SU-DHL-6 (cell line): Measurements from ENCODE around the gene OXLD1.

ENCODE experiments used
- H2AFZ ChIP-seq: fragments of 200-600 bp; sonication (generic); 2 replicates; pipeline ENCODE4 v1.6.1; 2014; ENCODE audit warnings: low read depth, mild to moderate bottlenecking, moderate library complexity, mixed read lengths, antibody characterized with exemption, low read length; ENCODE audit not compliant: severe bottlenecking
- H3F3A ChIP-seq: fragments of 200-600 bp; shearing (Covaris generic); 2 replicates; pipeline ENCODE4 v1.6.0; 2016; ENCODE audit warnings: antibody characterized with exemption, mild to moderate bottlenecking; ENCODE audit not compliant: insufficient read depth
- H3K27ac ChIP-seq: fragments of 200-600 bp; sonication (generic); 2 replicates; pipeline ENCODE4 v1.5.1; 2016; ENCODE audit warnings: low read depth, mild to moderate bottlenecking, low read length, moderate library complexity, mixed read lengths
- H3K27me3 ChIP-seq: fragments of 200-600 bp; sonication (generic), shearing (Covaris generic); 2 replicates; pipeline ENCODE4 v1.6.0; 2014; ENCODE audit warnings: mild to moderate bottlenecking, low read length
- H3K36me3 ChIP-seq: fragments of 200-600 bp; sonication (generic); 2 replicates; pipeline ENCODE4 v1.6.1; 2014; ENCODE audit warnings: mild to moderate bottlenecking, low read length, mixed read lengths
- H3K4me2 ChIP-seq: fragments of 300-600, 200-600 bp; shearing (Covaris generic), sonication (generic); 2 replicates; pipeline ENCODE4 v1.6.0; 2014; ENCODE audit warnings: low read length, low read depth, mild to moderate bottlenecking; ENCODE audit not compliant: poor library complexity, severe bottlenecking
- H3K4me3 ChIP-seq: fragments of 200-600 bp; sonication (generic); 2 replicates; pipeline ENCODE4 v1.5.1; 2014; ENCODE audit warnings: antibody characterized with exemption, low read length, mild to moderate bottlenecking, mixed read lengths; ENCODE audit not compliant: insufficient read depth, poor library complexity, severe bottlenecking
- H3K79me2 ChIP-seq: fragments of 200-600 bp; sonication (generic); 2 replicates; pipeline ENCODE4 v1.6.1; 2014; ENCODE audit warnings: mild to moderate bottlenecking, low read length, moderate library complexity; ENCODE audit not compliant: insufficient read depth
- H3K9ac ChIP-seq: fragments of 200-600 bp; sonication (generic); 2 replicates; pipeline ENCODE4 v1.7.0; 2014; ENCODE audit warnings: mild to moderate bottlenecking, low read length
- H3K9me2 ChIP-seq: fragments of 200-600 bp; sonication (generic); replicated peaks from 2 replicates; pipeline ENCODE4 v1.6.1; 2014; ENCODE audit warnings: low read length; ENCODE audit not compliant: insufficient read depth
- H3K9me3 ChIP-seq: fragments of 200-600 bp; sonication (generic); 2 replicates; pipeline ENCODE4 v1.6.1; 2014; ENCODE audit warnings: low read length, mixed read lengths; ENCODE audit not compliant: insufficient read depth
- H4K20me1 ChIP-seq: fragments of 200-600 bp; sonication (generic); 2 replicates; pipeline ENCODE4 v1.6.1; 2014; ENCODE audit warnings: low read depth, mild to moderate bottlenecking, antibody characterized with exemption, low read length, moderate library complexity, mixed read lengths
- EZH2phosphoT487 ChIP-seq: fragments of 200-600 bp; sonication (generic), shearing (Covaris generic); conservative IDR thresholded peaks from 2 replicates; pipeline ENCODE4 v1.6.1; 2018; ENCODE audit warnings: mild to moderate bottlenecking, antibody characterized with exemption, low read length, moderate library complexity, mixed read lengths
- TF ChIP-seq, protein P1 (sequence below): fragments of 200-600 bp; sonication (generic); IDR thresholded peaks from one replicate; pipeline ENCODE4 v1.5.1; 2017; ENCODE audit warnings: antibody characterized with exemption, mild to moderate bottlenecking, low read length, moderate library complexity; ENCODE audit not compliant: insufficient read depth, poor library complexity, severe bottlenecking

Gene OXLD1

GRCh38 chr17:81694810-81695209 is 28.4 kb upstream of the OXLD1 start:
- H3K27ac ChIP-seq = no peak overlapping the region
- H3K27me3 ChIP-seq = no peaks in the 10 kb centered on the region
- H3F3A ChIP-seq = 0 out of 2 replicates have a peak, but pooled peaks cover 12% of the 10 kb centered on the region
- H2AFZ ChIP-seq = no peak overlapping the region
- no peak overlapping the region for H3K9ac ChIP-seq
- TF ChIP-seq, protein P1, sequence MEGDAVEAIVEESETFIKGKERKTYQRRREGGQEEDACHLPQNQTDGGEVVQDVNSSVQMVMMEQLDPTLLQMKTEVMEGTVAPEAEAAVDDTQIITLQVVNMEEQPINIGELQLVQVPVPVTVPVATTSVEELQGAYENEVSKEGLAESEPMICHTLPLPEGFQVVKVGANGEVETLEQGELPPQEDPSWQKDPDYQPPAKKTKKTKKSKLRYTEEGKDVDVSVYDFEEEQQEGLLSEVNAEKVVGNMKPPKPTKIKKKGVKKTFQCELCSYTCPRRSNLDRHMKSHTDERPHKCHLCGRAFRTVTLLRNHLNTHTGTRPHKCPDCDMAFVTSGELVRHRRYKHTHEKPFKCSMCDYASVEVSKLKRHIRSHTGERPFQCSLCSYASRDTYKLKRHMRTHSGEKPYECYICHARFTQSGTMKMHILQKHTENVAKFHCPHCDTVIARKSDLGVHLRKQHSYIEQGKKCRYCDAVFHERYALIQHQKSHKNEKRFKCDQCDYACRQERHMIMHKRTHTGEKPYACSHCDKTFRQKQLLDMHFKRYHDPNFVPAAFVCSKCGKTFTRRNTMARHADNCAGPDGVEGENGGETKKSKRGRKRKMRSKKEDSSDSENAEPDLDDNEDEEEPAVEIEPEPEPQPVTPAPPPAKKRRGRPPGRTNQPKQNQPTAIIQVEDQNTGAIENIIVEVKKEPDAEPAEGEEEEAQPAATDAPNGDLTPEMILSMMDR = no peak
- no peak for TF ChIP-seq EZH2phosphoT487
- no peaks in the 10 kb centered on the region for H4K20me1 ChIP-seq
- no peak overlapping the region for H3K4me2 ChIP-seq
- H3K9me2 ChIP-seq = no peaks in the 10 kb centered on the region
- H3K9me3 ChIP-seq = no peaks in the 10 kb centered on the region
- peaks cover 2% of the 10 kb centered on the region; the same call in 1 of the 2 replicates for H3K36me3 ChIP-seq
- H3K4me3 ChIP-seq = no peak overlapping the region
- 0 out of 2 replicates have a peak, but pooled peaks cover 4% of the 10 kb centered on the region for H3K79me2 ChIP-seq

GRCh38 chr17:81693509-81694210 is 27.3 kb upstream of the OXLD1 start:
- Histone ChIP-seq H4K20me1 (no peaks in the 10 kb centered on the region), H3K4me2 (no peak overlapping the region), H3K9me2 (no peaks in the 10 kb centered on the region), H3K27ac (no peak overlapping the region), H3F3A (0 out of 2 replicates have a peak, but pooled peaks cover 7% of the 10 kb centered on the region), H3K9ac (no peak overlapping the region), H3K79me2 (0 out of 2 replicates have a peak, but pooled peaks cover 4% of the 10 kb centered on the region), H3K4me3 (no peak overlapping the region), H3K36me3 (peaks cover 2% of the 10 kb centered on the region; the same call in 1 of the 2 replicates), H3K9me3 (no peaks in the 10 kb centered on the region), H3K27me3 (no peaks in the 10 kb centered on the region), H2AFZ (no peak overlapping the region)
- TF ChIP-seq, protein P1 = no peak
- no peak for TF ChIP-seq EZH2phosphoT487

DNA sequence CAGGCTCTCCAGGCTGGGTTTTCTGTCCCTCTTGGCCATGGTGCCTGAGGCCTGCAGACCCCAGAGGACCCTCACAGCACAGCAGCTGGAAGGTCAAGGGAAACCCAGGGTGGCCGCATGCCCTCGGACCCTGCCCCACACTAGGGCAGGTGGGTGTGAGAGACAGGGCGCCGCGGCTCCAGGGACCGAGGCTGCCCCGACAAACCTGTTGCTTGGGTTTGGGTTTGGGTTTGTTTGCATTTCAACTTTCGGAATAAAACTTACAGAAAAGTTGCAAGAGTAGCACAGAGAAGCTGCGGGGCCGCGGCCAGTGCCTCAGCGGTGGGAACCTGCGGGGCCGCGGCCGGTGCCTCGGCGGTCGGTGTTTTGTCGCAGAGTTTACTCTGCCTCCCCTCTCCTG is 25.2 kb upstream of the OXLD1 start:
- no peak overlapping the region for H2AFZ ChIP-seq
- H3K4me3 ChIP-seq = no peak overlapping the region
- TF ChIP-seq, protein P1 = no peak
- no peak for TF ChIP-seq EZH2phosphoT487
- H3K27ac ChIP-seq = no peak overlapping the region
- H3K4me2 ChIP-seq = no peak overlapping the region
- peaks cover 6% of the 10 kb centered on the region; the same call in 1 of the 2 replicates for H3K79me2 ChIP-seq
- no peaks in the 10 kb centered on the region for H3K9me3 ChIP-seq
- H3K9me2 ChIP-seq = no peaks in the 10 kb centered on the region
- H4K20me1 ChIP-seq = no peaks in the 10 kb centered on the region
- H3F3A ChIP-seq = no peaks in the 10 kb centered on the region
- H3K36me3 ChIP-seq = no peaks in the 10 kb centered on the region
- no peak overlapping the region for H3K9ac ChIP-seq
- no peaks in the 10 kb centered on the region for H3K27me3 ChIP-seq
